Fibroblast of skin of right quadriceps (primary cell): ENCODE measurements around the gene DNAH17.
"Not testable (repeated sequence)": the region's sequence is repeated elsewhere in the genome, so short reads cannot be mapped to it uniquely, and the experiment has no call there.

Experiments
- DNase-seq: peaks from one replicate; pipeline ENCODE4 v3.0.0-alpha.2; 2013

Gene DNAH17

DNA sequence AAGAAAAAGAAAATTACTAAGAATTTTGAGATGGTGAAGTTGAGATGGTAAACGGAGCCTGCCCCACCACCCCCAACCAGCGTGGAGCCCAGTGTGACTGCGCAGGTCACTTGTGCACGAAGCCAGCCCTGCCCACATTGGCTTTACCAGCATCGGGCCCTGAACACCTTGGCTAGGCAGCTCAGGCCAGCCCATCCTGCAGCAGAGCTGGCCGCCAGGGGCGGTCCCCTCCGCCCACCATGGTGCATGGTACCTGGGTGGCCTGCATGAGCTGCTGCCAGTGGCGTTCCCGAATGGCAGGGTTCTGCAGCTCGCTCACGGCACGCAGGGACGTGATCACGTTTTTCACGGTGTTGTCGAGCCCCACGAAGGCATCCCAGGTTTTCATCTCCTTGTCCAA lies 62.7 kb downstream of the DNAH17 start:
- DNase-seq: no peak

DNA sequence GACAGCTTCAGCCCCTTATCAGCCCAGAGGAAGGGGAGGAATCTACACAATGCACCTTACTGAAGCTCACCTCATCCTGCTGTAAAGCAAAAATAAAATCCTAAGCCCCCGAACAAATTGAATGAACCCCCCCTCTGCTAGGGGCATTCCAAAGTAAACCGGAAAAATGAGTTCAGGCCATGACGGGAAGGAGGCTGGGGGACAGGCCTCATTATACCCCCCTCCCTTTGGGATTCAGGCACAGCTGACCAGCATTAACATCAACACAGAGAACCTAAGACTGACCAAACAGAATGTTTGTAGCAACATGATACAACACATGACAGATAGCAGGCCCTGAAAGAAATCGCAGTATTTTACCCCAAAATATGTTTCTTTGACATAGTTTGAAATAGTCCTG lies 64.2 kb downstream of the DNAH17 start:
- DNase-seq: no peak

DNA sequence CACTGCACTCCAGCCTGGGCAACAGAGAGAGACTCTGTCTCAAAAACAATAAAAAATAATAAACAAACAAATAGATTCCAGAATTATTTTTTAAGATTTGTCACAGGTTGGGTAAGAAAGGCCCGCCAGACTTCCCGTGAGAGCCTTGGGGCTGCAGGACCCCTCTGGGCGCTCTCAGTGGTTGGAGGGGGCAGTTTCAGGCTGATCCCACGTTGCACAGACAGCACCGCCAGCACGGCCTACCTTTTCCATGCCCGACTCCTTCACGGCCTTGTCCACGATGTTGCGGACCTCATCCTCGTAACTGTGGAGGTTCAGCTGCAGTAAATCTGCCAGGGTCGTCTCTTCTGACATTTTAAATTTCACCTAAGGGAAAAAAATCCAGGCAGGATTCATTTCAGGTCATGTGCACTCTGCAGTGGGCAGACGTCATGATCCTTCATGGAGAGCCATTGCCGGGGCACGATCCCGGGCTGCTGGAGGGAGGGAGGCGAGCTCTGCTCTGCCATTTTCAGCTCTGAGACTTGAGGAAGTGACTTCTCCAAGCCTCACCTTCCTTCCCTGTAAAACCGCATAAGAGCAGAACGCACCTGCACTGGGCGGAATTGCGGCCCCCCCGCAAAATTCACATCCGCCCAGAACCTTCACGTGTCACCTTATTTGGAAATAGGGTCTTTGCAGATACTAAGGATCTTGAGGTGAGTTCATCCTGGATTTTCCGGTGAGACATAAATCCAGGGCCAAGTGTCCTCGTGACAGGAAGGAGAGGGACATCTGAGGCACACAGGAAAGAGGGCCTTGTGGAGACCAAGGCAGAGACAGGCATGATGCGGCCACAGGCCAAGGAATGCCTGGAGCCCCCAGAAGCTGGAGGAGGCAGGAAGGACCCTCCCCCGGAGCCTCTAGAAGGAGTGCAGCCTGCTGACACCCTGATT lies 66.8 kb downstream of the DNAH17 start:
- DNase-seq: no peak

- DNase-seq: no peak
Measured at GRCh38 chr17:78507526-78507925, 69.7 kb downstream of the DNAH17 start.

DNA sequence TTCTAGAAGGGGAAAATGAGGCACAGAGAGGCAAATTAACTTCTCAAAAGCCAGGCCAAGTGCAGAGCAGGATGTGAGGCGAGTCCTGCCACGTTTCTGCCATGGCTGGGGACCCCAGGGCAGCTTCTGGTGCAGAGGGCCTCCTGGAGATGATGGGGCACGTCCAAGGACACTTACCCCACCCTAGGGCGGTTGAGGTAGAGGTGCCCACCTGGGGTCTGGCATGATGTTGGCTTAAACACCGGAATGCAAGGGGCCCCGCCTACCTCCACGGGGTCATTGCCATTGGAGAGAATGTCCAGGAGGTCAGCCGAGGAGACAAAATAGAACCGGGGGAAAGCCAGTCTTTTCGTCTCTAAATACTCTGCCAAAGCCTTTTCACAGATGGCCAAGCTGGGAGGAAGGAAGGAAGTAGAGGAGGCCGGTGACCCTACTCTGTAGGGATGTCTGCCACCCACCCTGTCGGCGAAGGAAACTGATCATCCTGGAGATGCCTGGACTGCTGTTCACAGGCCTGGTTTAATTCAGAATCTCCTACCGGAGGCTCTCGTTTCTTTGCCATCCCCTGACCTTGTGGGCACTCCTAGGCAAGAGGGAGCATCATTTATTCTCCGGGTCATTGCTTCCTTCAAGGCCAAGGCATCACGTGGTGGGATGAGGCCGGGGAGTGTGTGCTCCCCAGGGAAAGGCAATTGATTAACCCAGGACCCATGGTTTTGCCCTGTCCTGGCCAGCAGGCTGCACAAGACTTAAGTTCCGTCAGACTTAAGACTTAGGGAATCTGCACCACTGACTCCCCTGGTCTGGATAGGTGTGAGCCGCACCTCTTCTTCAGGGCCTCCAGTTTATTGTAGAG lies 70.5 kb downstream of the DNAH17 start:
- no peak for DNase-seq

- no peak for DNase-seq
Measured at GRCh38 chr17:78504156-78504925, 72.9 kb downstream of the DNAH17 start.

DNA sequence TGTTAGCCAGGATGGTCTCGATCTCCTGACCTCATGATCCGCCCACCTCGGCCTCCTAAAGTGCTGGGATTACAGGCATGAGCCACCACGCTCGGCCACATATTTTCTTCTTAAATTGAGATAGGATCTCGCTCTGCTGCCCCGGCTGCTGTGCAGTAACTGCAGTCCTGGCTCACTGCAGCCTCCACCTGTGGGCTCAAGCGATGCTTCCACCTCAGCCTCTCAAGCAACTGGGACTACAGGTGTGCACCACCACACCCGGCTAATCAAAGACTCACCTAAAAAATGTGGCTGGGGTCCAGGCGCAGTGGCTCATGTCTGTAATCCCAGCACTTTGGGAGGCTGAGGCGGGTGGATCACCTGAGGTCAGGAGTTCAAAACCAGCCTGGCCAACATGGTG lies 73.8 kb downstream of the DNAH17 start:
- DNase-seq: not testable (repeated sequence)

GRCh38 chr17:78502611-78503148 lies 74.5 kb downstream of the DNAH17 start:
- DNase-seq: no peak

- no peak for DNase-seq
Measured at GRCh38 chr17:78501241-78502036, 75.8 kb downstream of the DNAH17 start.

- no peak for DNase-seq
Measured at GRCh38 chr17:78500806-78501205, 76.4 kb downstream of the DNAH17 start.

DNA sequence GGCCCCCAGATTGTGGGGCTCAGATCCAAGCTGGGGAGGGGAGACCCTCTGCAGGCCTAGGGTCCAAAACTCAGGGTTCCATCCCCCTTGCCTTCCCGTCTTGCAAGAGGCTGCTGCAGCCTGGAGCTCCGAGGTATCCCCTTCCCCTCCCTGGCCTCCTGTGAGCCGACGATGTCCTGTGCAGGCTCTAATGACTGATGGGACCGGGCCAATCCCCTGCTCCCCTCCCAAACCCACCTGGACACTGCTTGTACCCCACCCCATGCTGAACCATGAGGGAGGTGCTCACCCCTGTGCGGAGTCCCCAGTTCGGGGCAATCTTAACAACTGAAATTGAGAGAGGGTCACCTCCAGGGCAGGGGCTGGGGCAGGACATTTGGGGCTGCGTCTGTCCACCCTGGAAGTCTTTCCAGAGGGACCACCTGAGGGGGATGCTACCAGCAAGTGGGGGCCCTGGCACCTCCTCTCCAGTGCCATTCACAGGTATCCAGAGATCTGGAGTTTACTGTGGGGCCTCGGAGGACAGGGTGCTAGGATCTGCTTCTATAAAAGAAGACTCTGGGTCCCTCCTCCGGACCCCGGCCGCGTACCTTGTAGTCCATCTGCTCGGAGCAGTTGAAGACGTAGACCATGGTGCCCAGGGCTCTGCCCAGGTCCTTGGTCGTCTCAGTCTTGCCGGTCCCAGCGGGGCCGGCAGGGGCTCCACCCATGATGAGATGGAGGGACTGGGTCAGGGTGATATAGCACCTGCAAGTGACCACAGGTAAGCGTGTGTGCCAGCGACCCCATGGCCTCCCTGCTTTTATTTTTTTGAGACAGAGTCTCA lies 77.3 kb downstream of the DNAH17 start:
- no peak for DNase-seq

GRCh38 chr17:78498848-78499247 lies 78.3 kb downstream of the DNAH17 start:
- DNase-seq: no peak

DNA sequence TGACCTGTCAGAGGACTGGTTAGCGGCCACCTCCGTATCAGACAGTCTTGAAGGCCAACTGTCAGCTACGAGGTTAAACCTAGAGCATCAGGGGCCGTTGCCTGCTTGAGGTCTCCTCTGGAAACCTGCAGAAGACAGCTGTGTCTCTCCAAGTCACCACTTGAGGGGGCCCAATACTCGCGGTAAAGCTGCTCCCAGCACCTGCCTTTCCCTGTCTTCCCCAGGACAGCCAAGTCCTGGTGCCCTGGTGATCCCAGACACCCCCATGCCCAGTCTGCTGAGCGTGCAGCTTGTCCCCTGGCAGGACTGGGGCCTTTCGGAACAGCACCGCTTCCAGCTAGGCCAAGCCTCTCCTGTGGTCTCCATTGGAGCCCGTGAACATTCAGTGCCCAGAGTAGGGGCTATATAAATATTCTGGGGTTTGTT lies 80.1 kb downstream of the DNAH17 start:
- DNase-seq: peak; percentile 62

DNA sequence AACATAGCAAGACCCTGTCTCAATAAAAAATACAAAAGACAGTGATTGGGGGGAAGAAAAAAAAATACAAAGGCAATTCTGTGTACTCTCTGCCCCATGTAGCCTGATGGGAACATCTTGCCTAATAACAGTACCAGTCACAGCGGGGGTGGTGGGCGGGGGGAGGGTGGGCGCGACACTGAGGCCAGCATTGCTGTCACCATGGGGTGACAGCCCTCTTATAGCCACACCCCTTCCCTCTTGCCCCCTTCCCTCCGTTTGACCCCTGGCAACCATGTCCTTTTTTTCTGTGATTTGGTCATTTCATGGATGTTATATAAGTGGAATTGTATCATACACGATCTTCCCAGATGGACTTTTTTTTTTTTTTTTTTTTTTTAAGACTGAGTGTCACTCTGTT lies 80.9 kb downstream of the DNAH17 start:
- no peak for DNase-seq

DNA sequence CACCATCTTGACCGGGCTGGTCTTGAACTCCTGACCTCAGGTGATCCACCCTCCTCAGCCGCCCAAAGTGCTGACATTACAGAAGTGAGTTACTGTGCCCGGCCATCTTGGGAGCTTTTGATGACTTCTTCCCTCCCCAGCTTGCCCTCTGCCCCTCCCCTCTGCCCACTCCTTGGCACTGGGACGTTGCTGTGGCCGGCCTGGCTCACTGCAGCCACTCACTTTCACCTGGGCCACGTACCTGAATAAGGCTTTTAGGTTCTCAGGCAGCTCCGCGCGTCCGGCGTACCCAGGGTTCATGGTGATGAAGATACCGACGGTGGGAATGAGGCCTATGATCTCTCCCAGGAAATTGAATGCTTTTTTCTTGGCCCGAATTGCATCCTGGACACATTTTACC lies 81.6 kb downstream of the DNAH17 start:
- DNase-seq: no peak

- no peak for DNase-seq
Measured at GRCh38 chr17:78494696-78495330, 82.4 kb downstream of the DNAH17 start.

DNA sequence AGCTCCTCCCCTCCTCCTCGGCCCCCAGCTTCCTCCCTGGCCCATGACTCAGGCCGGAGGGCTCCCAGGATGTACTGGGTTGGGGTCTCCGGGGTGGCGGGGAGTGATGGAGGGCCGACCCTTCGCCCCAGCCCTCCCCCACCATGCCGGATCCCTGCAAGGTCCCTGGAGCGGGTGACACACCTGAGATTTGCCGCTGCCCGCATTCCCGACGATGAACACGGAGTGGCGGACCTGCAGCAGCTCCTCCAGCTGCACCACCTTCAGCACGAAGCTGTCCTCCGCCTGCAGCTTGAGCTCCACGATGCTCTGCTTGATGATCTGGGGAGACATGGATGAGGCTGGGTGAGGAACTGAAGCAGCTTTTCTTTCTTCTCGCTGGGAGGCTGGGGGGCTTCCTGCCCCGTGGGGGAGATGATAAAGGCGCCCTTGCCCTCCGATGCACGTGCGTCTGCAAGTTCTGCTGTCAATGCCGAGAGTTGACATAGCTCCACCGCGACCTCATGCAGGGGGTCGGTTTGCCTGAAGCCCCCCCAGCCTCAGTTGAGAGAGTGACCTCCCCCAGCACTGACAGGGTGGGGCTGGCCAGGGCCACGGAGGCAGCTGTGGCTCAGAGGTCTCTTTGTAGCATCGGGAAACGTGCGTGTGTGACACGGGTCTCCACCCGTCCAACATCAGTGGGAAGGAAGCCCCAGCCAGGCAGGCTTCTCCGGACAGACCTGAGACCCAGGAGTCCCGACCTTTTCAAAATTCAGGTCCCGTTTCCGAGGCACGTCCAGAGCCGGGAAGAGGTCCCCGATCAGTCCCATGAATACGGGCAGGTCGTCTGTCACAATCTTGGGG lies 83.1 kb downstream of the DNAH17 start:
- DNase-seq: no peak

GRCh38 chr17:78493450-78493849 lies 83.7 kb downstream of the DNAH17 start:
- no peak for DNase-seq

- no peak for DNase-seq
Measured at GRCh38 chr17:78492116-78492799, 84.9 kb downstream of the DNAH17 start.
